Head of caudate nucleus (tissue), 42 donors: ENCODE results near the gene ADGRE2.
"Not testable (repeated sequence)": the region's sequence is repeated elsewhere in the genome, so short reads cannot be mapped to it uniquely, and the experiment has no call there.

ENCODE experiments used
- DNase-seq, 42 donors: peaks; one replicate each; pipeline versions ENCODE4 v3.0.0 to v3.0.0-alpha.2; 2020 to 2021; ENCODE audit warnings: mixed read lengths in 7 of 42
- intact Hi-C: fragments of 100-400 bp; cut with DNase I; formaldehyde crosslinking; loops from one replicate; pipeline ENCODE4 v1.15.0; 2022

Gene ADGRE2

GRCh38 chr19:14781713-14782536 is 3.6 kb upstream of the ADGRE2 start:
- intact Hi-C loops, result not testable (repeated sequence)
- peak in 1 of 42 donors; percentile 29 for DNase-seq

DNA sequence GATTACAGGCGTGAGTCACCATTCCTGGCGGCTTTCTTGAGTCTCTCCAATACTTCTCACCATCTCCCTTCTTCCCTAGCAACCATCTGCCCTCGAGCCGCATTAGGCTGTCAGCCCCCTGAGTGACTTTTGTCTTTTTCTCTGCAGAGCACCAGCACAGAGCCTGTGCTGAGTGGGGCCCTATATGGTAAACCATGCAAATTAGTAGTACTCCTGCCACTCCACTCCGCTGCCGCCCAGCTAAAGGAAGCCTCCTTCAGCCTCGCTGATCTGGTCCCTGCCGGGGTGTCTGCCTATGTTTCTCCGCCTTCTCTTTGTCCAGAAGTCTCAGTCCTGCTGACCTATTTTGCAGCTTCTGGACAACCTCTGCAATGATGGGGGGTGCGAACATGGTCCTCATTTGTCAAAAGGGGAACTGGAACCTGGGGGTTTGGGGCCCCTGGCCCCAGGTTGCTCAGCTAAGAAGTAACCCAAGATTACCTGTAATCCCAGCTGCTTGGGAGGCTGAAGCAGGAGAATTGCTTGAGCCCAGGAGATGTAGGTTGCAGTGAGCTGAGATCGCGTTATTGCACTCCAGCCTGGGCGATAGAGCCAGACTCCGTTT is 2.4 kb upstream of the ADGRE2 start:
- DNase-seq, result peak in 1 of 42 donors; percentile 1
- intact Hi-C loops, result not testable (repeated sequence)

GRCh38 chr19:14779151-14779550 is 791 bp upstream of the ADGRE2 start:
- peak in 1 of 42 donors; percentile 8 for DNase-seq
- intact Hi-C loops, result no loop called here

DNA sequence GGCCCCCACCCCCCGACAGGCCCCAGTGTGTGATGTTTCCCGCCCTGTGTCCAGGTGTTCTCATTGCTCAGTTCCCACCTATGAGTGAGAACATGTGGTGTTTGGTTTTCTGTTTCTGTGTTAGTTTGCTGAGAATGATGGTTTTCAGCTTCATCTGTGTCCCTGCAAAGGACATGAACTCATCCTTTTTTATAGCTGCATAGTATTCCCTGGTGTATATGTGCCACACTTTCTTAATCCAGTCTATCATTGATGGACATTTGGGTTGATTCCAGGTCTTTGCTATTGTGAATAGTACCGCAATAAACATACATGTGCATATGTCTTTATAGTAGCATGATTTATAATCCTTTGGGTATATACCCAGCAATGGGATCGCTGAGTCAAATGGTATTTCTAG is 715 bp downstream of the ADGRE2 start:
- DNase-seq, intact Hi-C loops: not testable (repeated sequence)

- peak in 35 of 42 donors; percentile 9 to 63 (median 32) for DNase-seq
- intact Hi-C loops, result no loop called here
Measured at GRCh38 chr19:14775869-14776586, 2.3 kb downstream of the ADGRE2 start.

DNA sequence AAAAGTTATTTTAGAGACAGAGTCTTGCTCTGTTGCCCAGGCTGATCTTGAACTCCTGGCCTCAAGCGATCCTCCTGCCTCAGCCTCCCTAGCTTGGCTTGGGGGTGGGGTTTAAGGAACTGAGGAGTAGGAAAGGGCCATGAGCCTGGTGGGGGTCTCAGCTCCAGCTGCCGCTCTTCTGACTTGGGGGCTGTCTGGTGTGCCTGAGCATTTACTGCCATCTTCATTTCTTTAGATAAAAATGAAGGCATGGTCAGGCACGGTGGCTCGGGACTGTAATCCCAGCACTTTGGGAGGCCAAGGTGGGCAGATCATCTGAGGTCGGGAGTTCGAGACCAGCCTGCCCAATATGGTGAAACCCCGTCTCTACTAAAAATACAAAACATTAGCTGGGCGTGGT is 3.0 kb downstream of the ADGRE2 start:
- intact Hi-C loops, DNase-seq: not testable (repeated sequence)

DNA sequence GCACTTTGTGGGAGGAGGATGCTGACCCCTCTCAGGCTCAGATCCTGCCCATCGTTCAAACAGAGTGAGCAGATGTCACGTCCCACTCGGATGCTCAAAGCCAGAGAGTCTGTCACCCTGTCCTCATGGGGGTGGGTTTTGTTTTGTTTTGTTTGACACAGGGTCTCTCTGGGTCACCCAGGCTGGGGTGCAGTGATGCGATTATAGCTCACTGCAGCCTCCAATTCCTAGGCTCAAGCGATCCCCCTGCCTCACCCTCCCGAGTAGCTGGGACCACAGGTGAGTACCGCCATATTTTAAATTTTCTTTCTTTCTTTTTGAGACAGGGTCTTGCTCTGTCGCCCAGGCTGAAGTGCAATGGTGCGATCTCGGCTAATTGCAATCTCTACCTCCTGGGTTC is 4.0 kb downstream of the ADGRE2 start:
- peak in 1 of 42 donors; percentile 3 for DNase-seq
- intact Hi-C loops, result no loop called here

- DNase-seq, result peak in 1 of 42 donors; percentile 8
- intact Hi-C loops, result not testable (repeated sequence)
Measured at GRCh38 chr19:14773722-14774121, 4.6 kb downstream of the ADGRE2 start.

DNA sequence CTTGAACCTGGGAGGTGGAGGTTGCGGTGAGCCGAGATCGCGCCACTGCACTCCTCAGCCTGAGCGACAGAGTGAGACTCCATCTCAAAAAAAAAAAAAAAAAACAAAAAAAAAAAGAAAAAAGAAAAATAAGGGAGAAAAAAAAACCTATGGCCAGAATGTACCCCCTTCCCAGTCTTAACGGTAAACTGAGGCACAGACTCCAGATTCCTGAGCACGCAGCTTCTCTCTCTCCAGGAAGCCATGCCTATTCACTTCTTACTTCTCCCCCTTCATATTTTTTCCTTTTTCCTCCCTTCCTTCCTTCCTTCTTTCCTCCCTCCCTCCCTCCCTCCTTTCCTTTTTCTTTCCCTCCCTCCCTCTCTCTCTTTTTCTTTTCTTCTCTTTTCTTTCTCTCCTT is 5.4 kb downstream of the ADGRE2 start:
- intact Hi-C loops, result no loop called here

GRCh38 chr19:14772467-14772866 is 5.9 kb downstream of the ADGRE2 start:
- intact Hi-C loops, result no loop called here
- DNase-seq, result peak in 2 of 42 donors; percentile 1 to 14

More for the DNA sequence above, 5.4 kb downstream of the ADGRE2 start:
- peak in 1 of 42 donors; percentile 1 for DNase-seq

DNA sequence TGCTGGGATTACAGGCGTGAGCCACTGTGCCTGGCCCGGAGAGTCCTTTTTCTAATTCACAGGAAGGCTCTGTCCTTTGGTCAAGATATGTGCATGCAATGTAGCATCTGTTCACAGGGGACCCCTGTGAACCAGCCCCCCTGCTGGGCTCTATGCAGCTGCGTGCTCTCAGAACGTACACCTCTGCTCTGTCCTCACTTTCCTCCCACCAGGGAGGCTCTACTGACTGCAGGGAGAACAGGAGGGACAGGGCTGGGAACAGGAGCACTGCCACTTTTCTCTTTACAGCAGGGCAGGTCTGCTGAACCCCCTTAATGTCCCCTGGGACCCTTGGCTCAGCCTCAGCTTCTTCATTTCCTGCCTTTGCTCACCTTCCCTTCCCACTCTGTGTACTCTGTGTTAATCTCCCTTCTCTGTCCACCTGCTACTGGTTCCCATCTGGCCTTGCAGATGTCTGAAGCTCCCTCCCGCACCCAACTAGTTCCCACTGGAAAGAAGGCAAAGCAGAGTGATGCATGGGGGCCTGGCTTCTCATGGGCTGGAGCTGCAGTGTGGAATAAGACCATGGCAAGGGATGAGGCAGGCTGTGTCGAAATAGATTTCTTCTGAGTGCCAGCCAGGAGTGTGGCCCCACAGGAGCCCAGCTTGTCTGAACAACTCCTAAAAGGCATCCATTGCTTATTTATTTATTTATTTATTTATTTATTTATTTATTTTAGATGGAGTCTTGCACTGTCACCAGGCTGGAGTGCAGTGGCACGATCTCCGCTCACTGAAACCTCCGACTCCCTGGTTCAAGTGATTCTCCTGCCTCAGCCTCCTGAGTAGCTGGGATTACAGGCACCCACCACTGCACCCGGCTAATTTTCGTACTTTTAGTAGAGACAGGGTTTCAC is 7.2 kb downstream of the ADGRE2 start:
- intact Hi-C loops, result no loop called here
- DNase-seq, result peak in 2 of 42 donors; percentile 4 to 5

GRCh38 chr19:14770136-14770535 is 8.2 kb downstream of the ADGRE2 start:
- DNase-seq, result no peak
- intact Hi-C loops, result no loop called here

GRCh38 chr19:14769201-14769600 is 9.2 kb downstream of the ADGRE2 start:
- intact Hi-C loops, result loop anchor here (5.0 kb wide), 1 partner anchor 372 kb away; no protein-coding TSS in a partner anchor
- peak in 1 of 42 donors; percentile 16 for DNase-seq

GRCh38 chr19:14768001-14768400 is 10.4 kb downstream of the ADGRE2 start:
- peak in 2 of 42 donors; percentile 2 to 29 for DNase-seq
- intact Hi-C loops, result loop anchor here (5.0 kb wide), 1 partner anchor 371 kb away; no protein-coding TSS in a partner anchor

DNA sequence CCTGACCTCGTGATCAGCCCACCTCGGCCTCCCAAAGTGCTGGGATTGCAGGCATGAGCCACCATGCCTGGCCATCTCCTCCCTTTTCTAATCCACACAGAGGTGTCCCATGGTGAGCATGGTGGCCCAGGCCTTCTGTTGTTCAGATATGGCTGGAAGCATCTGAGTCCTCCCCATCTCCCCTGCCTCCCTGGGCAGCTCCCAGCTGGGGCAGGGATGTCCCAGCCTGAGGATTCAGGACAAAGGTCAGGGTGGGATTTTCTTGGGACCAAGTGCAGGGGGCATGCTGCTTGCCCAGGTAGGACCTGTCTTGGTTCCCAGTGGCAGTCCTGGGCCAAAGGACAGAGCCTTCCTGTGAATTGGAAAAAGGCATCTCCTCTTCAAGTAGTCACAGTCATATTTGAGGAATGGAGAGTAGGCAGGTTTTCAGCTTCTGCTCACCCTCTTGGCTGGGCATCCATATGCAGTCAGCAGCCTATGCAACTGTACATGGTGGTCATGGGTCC is 10.8 kb downstream of the ADGRE2 start:
- intact Hi-C loops, result loop anchor here (5.0 kb wide), 1 partner anchor 370 kb away; no protein-coding TSS in a partner anchor
- peak in 2 of 42 donors; percentile 10 to 21 for DNase-seq

DNA sequence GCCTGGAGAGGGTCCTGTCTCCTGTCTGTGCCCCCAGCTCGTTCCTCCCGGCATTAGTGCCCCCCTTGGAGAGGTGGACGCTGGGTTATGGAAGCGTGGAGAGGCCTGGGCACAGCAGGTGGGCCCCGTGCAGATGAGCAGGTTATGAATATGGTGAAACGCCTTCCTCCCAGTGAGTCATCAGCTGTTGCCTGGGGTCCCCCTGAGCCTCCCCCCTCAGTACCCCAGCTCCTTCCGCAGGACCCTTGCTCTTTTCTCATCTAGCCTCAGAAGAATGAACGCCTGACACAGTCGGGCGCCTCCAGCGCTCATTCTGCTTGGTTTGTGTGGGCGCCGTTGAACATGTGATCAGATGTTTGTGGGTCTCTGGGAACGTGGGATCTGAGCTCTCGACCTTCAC is 12.5 kb downstream of the ADGRE2 start:
- intact Hi-C loops, result loop anchor here (5.0 kb wide), 1 partner anchor 369 kb away; no protein-coding TSS in a partner anchor

GRCh38 chr19:14765403-14765802 is 13.0 kb downstream of the ADGRE2 start:
- intact Hi-C loops, result loop anchor here (5.0 kb wide), 1 partner anchor 368 kb away; no protein-coding TSS in a partner anchor
- peak in 1 of 42 donors; percentile 5 for DNase-seq

More for the DNA sequence above, 12.5 kb downstream of the ADGRE2 start:
- DNase-seq, result peak in 2 of 42 donors; percentile 3 to 10

DNA sequence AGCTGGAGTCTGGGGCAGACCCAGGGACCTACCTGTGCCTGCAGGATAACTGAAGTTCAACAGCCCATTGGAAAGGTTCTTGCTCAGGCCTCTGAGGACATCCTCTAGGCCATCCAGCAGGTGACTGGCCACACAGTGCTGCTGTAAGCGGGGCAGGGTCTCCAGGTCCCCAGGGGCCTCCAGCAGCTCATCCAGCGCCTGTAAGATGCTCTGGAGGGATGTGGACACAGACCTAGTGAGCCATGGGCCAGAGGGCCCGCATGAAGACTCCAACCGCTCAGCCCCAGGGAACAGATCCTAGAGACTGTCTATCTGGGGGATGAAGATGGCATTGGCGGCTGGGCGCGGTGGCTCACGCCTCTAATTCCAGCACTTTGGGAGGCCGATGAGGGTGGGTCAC is 14.0 kb downstream of the ADGRE2 start:
- DNase-seq, result peak in 1 of 42 donors; percentile 18
- intact Hi-C loops, result no loop called here
